Measurements from ENCODE around the gene FAP.

FAP gene

DNA sequence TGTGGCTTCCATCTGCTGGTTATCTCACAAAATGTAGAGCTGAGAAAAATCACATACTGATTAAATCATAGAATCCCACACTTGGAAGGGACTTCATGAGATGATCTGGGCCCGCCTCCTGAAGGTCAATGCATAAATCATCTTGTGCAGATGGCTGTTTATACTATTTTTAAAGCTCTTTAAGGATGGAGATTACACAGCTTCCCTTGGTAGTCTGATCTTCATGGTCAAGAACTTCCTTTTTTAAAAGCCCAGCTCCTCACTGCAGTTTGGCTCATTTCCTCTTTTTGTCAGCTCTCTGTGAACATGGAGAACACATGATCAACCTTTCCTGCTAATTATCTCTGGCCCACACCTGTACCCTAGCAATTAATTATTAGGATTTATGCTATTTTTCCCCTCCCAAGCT, 117.1 kb downstream of the FAP start:
- no peak for DNase-seq (ENCODE audit: low read depth)

DNA sequence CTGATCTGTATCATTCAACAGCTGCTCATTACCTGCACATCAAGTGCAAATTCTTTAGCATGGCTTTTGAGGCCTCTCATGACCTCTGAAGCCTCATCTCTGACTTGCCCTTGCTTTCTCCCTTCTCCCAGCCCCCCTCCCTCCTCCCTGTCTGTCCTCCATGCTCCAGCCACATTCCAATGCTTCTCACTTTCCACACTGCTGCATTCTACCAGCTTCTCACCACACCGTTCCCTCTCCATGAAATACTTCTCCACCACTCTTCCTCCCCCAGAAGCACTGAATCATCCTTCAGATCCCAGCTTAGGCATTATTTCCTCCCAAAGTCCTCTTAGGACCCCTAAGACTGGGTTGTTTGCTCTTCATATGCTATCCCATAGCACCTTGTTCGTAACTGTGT, 118.1 kb downstream of the FAP start:
- DNase-seq (ENCODE audit: low read depth): no peak

DNA sequence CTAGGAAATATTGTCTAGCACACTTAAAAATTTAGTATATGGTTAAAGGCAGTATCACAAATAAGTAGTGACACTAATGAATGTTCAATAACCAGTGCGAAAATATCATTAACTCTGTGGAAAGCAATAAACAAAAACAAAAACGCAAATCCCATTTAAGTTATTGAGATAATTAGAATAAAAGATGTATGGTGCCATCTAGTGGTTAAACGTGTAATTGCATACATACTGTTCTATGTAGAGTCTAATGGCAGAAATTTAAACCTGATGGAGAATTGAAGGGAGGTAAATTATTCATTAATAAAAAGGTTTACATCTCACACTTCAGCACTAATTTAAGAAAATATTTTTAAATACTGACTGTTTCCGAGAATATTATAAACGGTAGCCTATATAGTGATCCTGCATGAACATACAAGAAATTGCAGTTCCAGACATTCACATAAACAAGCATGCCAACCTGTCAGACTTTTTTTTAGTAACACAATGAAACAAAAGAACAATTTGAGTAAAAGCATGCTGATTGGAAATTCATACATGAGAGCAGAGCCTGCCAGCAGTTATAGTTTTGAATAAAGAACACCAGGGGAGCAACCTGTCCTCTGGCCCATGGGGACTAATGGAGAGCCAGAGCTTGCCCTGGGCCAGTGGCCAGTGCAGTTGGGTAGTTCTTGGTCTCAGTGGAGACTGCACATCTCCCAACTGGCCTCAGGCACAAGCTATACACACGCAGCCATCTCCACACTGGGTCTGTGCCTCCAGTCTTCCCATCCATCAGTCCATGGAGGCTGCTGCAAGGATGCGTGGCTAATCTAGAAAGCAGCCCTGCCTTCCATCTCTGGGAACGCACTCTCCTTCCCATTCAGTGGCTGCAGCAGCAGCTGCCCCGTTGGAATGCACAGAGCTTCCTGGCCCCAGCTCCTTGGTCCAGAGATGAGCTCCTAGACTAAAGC, 119.2 kb downstream of the FAP start:
- no peak for DNase-seq (ENCODE audit: low read depth)
